RWPE1 (cell line): ENCODE measurements around the gene KCNMB1.

ENCODE experiments used
- CTCF ChIA-PET: fragments of 350-600 bp; sonication (Branson Sonifier 250); formaldehyde crosslinking; extraction: SDS; loops from one replicate; lab custom pipeline; 2021; lab: Yijun Ruan, JAX
- POLR2A ChIA-PET: fragments of 400-600 bp; formaldehyde crosslinking; extraction: SDS; loops from one replicate; lab custom pipeline; 2020; ENCODE audit warnings: antibody characterized with exemption; ENCODE audit not compliant: low non-redundant PET; lab: Yijun Ruan, JAX
- DNase-seq: peaks from one replicate; pipeline ENCODE4 v3.0.0; 2012; ENCODE audit warnings: low spot score
- H3K27ac ChIP-seq: fragments of 450-650 bp; 2 replicates; pipeline ENCODE4 v1.5.1; 2017
- TF ChIP-seq, protein P1 (sequence below): fragments of 450-650 bp; conservative IDR thresholded peaks from 2 replicates; pipeline ENCODE4 v1.5.1; 2017; ENCODE audit warnings: low read depth, mild to moderate bottlenecking

KCNMB1 gene

DNA sequence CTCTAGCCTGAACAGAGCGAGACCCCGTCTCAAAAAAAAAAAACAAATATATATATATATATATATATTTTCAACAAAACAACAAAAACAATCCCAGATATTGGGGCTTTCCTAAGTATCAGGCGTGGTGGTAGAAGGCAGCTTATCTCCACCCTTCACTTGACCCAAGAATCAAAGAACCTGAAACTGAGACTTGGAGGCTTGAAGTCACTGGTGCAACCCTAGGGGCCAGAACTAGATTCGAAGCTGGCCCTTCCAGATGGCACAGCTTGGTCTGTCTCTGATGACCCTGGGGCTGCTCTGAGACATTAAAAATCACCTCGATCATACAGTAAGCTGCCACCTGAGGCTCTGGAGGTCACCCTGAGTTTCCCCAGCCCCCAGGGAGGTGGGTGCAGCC, 1.3 kb upstream of the KCNMB1 start:
- TF ChIP-seq, protein P1, sequence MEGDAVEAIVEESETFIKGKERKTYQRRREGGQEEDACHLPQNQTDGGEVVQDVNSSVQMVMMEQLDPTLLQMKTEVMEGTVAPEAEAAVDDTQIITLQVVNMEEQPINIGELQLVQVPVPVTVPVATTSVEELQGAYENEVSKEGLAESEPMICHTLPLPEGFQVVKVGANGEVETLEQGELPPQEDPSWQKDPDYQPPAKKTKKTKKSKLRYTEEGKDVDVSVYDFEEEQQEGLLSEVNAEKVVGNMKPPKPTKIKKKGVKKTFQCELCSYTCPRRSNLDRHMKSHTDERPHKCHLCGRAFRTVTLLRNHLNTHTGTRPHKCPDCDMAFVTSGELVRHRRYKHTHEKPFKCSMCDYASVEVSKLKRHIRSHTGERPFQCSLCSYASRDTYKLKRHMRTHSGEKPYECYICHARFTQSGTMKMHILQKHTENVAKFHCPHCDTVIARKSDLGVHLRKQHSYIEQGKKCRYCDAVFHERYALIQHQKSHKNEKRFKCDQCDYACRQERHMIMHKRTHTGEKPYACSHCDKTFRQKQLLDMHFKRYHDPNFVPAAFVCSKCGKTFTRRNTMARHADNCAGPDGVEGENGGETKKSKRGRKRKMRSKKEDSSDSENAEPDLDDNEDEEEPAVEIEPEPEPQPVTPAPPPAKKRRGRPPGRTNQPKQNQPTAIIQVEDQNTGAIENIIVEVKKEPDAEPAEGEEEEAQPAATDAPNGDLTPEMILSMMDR, result no peak
- POLR2A ChIA-PET, result no interaction called here
- CTCF ChIA-PET, result no interaction called here
- no peak overlapping the region for H3K27ac ChIP-seq
- no peak for DNase-seq

DNA sequence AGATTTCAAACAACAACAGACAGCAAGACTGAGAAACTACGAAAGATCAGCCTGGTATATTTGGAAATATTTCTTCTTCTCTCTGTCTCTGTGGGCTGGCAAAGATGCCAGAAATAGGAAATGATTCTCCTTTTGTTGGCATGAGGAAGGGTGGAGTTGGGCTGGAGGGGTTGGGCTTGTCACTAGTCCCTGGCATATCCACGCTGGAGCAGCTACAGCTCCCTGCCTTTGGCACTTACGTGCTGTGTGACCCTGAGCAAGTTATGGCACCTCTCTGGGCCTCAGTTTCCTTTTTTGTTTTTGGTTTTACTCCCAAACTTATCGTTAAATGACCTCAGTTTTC, 354 bp upstream of the KCNMB1 start:
- no peak for DNase-seq
- no peak overlapping the region for H3K27ac ChIP-seq
- TF ChIP-seq, protein P1, result no peak
- ChIA-PET CTCF (interaction anchor here (0.6 to 0.8 kb wide), 3 partner anchors 89 to 489 kb away, joined by 4 to 7 read pairs (median 5); no protein-coding TSS in a partner anchor), POLR2A (no interaction called here)

DNA sequence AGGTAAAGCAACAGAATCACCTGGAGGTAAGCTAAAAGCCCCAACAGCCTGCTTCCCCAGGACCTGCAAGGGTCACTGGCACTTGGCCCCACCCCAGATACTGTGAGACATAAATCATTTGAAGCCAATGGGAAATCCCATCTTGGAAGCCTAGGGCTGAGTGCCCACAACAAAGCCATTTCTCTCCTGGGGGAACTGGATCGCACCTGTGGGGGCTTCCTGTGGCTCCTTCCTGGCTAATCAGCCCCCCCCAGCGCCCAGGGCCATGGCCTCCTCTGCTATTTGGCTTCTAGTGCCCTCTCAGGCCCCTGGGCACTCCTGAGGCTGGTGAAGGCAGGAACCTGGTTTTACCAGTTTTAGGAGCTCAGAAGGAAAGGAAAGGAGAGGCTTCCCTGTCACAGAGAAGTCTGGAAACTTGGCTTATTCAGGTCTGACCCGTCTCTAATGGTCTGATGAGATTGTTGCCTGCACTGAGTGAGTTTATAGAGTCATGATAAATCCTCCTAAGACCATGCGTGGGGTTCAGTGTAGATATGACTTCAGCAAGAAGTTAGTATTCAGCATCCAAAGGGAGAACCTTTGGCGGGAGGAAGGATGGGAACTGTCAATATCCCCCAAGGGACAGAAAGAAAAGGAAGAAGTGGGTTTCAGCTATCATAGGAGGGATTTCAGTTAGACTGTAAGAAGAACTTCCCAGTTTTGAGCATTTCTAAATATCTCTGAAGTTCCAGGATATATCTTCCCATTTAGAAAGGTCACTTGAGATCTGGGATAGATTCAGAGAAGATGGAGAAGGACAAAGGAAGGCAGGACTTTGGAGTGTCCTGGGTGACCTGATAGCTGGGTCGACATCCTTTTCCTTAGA, 1.2 kb downstream of the KCNMB1 start:
- ChIA-PET POLR2A (no interaction called here), CTCF (interaction anchor here (0.6 to 0.7 kb wide), 2 partner anchors 9 kb away, joined by 3 read pairs; no protein-coding TSS in a partner anchor)
- TF ChIP-seq, protein P1, result no peak
- DNase-seq, result no peak
- no peak overlapping the region for H3K27ac ChIP-seq

DNA sequence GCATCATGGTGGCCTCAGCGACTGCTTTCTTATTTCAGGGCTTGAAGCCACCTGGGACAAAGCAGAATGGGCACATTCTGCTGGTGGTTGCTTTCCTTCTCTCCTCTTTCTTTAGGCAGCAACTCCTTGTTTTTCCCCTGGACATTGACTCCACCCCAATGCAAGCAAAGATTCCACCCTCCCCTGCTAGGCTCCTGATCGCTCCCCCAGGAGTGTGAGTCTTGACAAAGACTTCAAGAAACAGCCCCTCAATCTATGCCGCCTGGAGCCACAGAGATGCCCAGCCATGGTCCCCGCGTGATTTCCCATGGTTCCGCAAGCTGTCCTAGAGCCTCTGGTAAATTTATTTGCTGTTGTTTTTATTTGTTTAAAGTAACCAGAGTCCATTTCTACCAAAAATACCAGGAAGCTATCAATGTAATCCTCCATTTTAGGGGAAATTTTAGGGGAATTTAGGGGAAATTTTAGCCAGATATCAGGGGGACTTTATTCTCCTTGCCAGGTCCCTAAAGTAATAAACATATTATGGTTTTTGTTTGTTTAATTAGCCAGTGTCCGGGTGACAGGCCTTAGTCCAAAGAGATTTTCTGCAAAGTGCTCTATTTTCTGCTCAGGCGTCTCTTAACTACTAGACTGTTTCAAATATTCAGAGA, 2.3 kb downstream of the KCNMB1 start:
- ChIA-PET CTCF (interaction anchor here (0.6 kb wide), 1 partner anchor 8 kb away, joined by 3 read pairs; no protein-coding TSS in a partner anchor), POLR2A (no interaction called here)
- TF ChIP-seq, protein P1, result no peak
- DNase-seq, result no peak
- no peak overlapping the region for H3K27ac ChIP-seq

DNA sequence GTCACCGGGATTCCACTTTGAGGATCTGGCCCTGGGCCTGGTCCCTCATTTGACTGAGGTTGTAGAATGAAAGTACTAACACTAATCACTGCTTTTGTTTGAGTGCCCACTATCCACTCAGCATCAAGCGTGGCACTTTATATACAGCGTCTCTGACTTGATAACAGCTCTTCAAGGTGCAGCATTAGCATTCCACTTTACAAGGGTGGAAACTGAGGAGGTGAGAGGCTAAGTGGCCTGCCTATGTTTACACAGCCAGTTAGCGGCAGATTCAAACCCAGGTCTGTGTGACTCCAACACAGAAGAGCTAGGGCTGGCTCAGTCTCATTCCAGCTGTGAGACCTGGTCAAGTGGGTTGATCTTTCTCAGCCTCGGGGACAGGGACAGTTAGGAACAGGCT, 5.9 kb downstream of the KCNMB1 start:
- ChIA-PET CTCF (no interaction called here), POLR2A (no interaction called here)
- no peak overlapping the region for H3K27ac ChIP-seq
- DNase-seq, result no peak
- TF ChIP-seq, protein P1, result no peak

DNA sequence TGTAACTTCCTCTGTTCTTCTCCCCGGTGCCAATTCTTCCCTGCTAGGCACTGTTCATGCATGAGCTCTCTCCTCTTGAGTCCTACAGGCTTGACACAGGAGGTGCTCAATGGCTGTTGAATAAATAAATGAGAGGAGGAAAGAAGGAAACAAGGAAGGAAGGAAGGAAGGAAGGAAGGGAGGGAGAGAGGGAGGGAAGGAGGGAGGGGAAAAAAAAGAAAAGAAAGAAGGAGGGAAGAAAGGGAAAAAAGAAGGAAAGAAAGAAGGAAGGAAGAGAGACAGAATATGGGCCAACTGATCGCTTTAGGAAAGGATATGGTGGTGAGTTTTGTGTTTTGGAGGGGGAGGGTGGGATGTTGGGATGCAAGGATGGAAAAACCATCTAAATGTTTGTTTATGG, 6.4 kb downstream of the KCNMB1 start:
- CTCF ChIA-PET, result no interaction called here
- POLR2A ChIA-PET, result no interaction called here
- TF ChIP-seq, protein P1, result no peak
- no peak for DNase-seq
- no peak overlapping the region for H3K27ac ChIP-seq
